ENCODE data around the gene MEX3C. TPM values are rescaled to one million over a fixed set of nuclear protein-coding genes. Genes with fewer than 3 reads are reported as not detected.

The MEX3C gene
- total RNA-seq, 1 donor from 2014 or later, result 54.1 TPM

- Mint-ChIP-seq H3K4me1 (ENCODE audit: unreplicated experiment) (peaks cover 36% of the 10 kb centered on the region), H3K9me3 (ENCODE audit: unreplicated experiment) (no peaks in the 10 kb centered on the region), H3K4me3 (ENCODE audit: unreplicated experiment) (peak overlapping the region; percentile 99), H3K27me3 (ENCODE audit: unreplicated experiment) (peaks cover 24% of the 10 kb centered on the region), H3K36me3 (ENCODE audit: low read depth, unreplicated experiment) (peaks cover 9% of the 10 kb centered on the region), H3K27ac (ENCODE audit: unreplicated experiment) (peak overlapping the region; percentile 58)
- TF ChIP-seq, protein P1, sequence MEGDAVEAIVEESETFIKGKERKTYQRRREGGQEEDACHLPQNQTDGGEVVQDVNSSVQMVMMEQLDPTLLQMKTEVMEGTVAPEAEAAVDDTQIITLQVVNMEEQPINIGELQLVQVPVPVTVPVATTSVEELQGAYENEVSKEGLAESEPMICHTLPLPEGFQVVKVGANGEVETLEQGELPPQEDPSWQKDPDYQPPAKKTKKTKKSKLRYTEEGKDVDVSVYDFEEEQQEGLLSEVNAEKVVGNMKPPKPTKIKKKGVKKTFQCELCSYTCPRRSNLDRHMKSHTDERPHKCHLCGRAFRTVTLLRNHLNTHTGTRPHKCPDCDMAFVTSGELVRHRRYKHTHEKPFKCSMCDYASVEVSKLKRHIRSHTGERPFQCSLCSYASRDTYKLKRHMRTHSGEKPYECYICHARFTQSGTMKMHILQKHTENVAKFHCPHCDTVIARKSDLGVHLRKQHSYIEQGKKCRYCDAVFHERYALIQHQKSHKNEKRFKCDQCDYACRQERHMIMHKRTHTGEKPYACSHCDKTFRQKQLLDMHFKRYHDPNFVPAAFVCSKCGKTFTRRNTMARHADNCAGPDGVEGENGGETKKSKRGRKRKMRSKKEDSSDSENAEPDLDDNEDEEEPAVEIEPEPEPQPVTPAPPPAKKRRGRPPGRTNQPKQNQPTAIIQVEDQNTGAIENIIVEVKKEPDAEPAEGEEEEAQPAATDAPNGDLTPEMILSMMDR (IDR thresholded peaks at IDR 0.05; ENCODE audit: unreplicated experiment), result no peak
- peak; percentile 22 for DNase-seq (ENCODE audit: low spot score)
These were observed 1.9 kb downstream of the MEX3C start for GRCh38 chr18:51195451-51196117.

DNA sequence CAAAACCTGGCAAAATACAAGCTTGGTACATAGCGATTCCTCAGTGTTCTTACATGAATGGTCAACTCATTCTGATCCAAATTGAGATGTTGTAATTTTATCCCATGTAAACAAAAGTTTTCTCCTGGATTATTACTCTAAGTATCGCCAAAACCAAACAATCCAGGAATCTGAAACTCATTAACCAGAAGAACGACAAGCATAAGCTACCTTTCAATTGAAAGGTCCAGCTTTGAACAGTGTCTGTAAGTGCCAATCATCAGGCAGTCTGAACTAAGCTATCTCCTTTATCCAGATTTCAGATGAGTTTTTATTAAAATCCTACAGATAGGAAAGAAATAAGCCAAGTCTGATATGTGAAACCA lies 2.4 kb downstream of the MEX3C start:
- TF ChIP-seq, protein P1 (IDR thresholded peaks at IDR 0.05; ENCODE audit: unreplicated experiment), result no peak
- Mint-ChIP-seq H3K4me3 (ENCODE audit: unreplicated experiment) (peak overlapping the region; percentile 99), H3K36me3 (ENCODE audit: low read depth, unreplicated experiment) (peaks cover 9% of the 10 kb centered on the region), H3K27me3 (ENCODE audit: unreplicated experiment) (peaks cover 23% of the 10 kb centered on the region), H3K27ac (ENCODE audit: unreplicated experiment) (peak overlapping the region; percentile 58), H3K9me3 (ENCODE audit: unreplicated experiment) (no peaks in the 10 kb centered on the region), H3K4me1 (ENCODE audit: unreplicated experiment) (peaks cover 37% of the 10 kb centered on the region)
- no peak for DNase-seq (ENCODE audit: low spot score)

GRCh38 chr18:51194604-51195003 lies 2.9 kb downstream of the MEX3C start:
- Mint-ChIP-seq H3K27me3 (ENCODE audit: unreplicated experiment) (peaks cover 22% of the 10 kb centered on the region), H3K4me3 (ENCODE audit: unreplicated experiment) (peak overlapping the region; percentile 99), H3K4me1 (ENCODE audit: unreplicated experiment) (peaks cover 39% of the 10 kb centered on the region), H3K27ac (ENCODE audit: unreplicated experiment) (peak overlapping the region; percentile 58), H3K9me3 (ENCODE audit: unreplicated experiment) (no peaks in the 10 kb centered on the region), H3K36me3 (ENCODE audit: low read depth, unreplicated experiment) (peaks cover 9% of the 10 kb centered on the region)
- no peak for DNase-seq (ENCODE audit: low spot score)
- TF ChIP-seq, protein P1 (IDR thresholded peaks at IDR 0.05; ENCODE audit: unreplicated experiment), result no peak

DNA sequence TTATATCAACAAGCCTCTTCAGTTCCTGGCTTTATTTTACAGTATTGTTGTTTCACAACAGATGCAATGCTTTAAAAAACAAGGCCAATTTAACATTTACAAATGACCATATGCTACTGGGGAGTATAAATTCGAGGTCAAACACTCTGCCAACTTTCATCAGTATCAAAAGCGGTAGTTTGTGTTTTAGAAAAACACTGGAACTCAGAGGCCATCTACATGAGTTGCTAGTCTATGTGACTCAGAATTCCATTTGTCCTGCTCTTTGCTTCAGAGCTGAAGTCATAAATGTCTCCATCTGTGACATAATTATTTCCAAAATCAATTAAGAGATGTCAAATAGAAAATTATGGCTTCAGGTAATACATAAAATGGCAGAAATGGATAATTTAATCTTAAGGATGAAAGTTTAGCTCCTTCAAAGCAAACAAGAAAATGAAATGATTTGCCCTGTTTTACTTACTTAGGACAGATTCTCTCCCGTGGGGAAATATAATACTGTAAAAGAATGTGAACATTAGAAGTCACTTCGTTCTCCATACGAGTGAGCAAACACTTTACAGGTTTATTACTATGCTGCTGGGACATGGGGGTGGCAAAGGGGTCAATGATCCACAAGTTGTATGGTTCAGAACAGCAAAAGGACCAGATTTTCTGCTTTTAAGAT lies 3.7 kb downstream of the MEX3C start:
- no peaks in the 10 kb centered on the region for H3K9me3 Mint-ChIP-seq (ENCODE audit: unreplicated experiment)
- peaks cover 15% of the 10 kb centered on the region for H3K27me3 Mint-ChIP-seq (ENCODE audit: unreplicated experiment)
- DNase-seq (ENCODE audit: low spot score), result no peak
- H3K36me3 Mint-ChIP-seq (ENCODE audit: low read depth, unreplicated experiment), result peaks cover 9% of the 10 kb centered on the region
- H3K4me1 Mint-ChIP-seq (ENCODE audit: unreplicated experiment), result peaks cover 33% of the 10 kb centered on the region
- TF ChIP-seq, protein P1 (IDR thresholded peaks at IDR 0.05; ENCODE audit: unreplicated experiment), result no peak
- peak overlapping the region; percentile 34 for H3K27ac Mint-ChIP-seq (ENCODE audit: unreplicated experiment)
- peak overlapping the region; percentile 70 for H3K4me3 Mint-ChIP-seq (ENCODE audit: unreplicated experiment)

- no peak for DNase-seq (ENCODE audit: low spot score)
- Mint-ChIP-seq H3K27me3 (ENCODE audit: unreplicated experiment) (peaks cover 14% of the 10 kb centered on the region), H3K4me3 (ENCODE audit: unreplicated experiment) (no peak overlapping the region), H3K27ac (ENCODE audit: unreplicated experiment) (no peak overlapping the region), H3K36me3 (ENCODE audit: low read depth, unreplicated experiment) (peaks cover 9% of the 10 kb centered on the region), H3K9me3 (ENCODE audit: unreplicated experiment) (no peaks in the 10 kb centered on the region), H3K4me1 (ENCODE audit: unreplicated experiment) (peaks cover 33% of the 10 kb centered on the region)
- TF ChIP-seq, protein P1 (IDR thresholded peaks at IDR 0.05; ENCODE audit: unreplicated experiment), result no peak
These were observed 4.8 kb downstream of the MEX3C start for GRCh38 chr18:51192696-51193095.

Data from endothelial cell (in vitro differentiated cells).